Measurements from ENCODE around the gene TMC1. TPM values are rescaled to one million over a fixed set of nuclear protein-coding genes. Genes with fewer than 3 reads are reported as not detected.

The TMC1 gene
- total RNA-seq, 1 experiment from 2014 or later, result not detected

DNA sequence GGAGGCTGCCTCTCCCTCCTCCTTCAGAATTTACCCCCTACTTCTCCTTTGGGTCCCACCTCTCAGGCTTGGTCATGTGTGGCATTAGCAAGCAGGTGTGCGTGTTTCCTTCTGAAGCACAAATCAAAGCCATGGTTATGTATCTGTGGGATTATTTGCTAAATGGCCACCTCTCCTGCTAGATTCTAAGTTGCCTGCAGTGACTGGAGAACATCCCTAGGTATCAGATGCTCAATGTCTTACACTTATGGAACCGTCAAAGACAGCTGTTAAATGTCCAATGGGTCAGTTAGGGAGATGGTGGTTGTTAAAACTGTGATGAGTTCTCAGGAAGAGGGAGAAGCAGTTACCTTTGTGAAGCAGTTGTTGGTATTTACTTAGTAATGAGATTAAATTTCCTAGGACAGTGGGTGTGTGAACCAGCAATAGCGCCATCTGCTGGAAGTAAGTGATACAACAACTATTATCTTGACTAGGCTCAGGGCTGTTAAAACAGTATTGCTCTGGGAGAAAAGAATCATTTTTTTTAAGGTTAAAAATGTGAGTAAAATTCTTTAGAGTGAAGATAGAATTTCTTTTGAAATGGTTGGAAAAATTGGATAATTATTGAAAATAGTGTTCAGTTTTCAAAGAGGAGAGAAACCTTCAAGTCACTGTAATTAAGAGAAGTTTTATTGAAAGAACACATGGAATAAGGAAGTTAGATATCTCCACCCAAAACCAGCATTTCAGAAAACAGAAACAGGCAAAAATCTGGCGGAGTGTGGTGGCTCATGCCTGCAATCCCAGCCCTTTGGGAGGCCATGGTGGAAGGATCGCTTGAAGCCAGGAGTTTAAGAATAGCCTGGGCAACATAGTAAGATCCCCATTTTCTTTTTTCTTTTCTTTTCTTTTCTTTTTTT is 71.3 kb downstream of the TMC1 start:
- intact Hi-C loops (cut with micrococcal nuclease), result loop anchor here (1.0 to 10.0 kb wide), 7 partner anchors 150 to 554 kb away; partner anchors contain the start of gene ZFAND5
- ChIA-PET CTCF (interaction anchor here (0.5 to 3.4 kb wide), 55 partner anchors 9 to 567 kb away, joined by 3 to 61 read pairs (median 4); partner anchors contain the start of gene ZFAND5), POLR2A (interaction anchor here (0.6 to 4.2 kb wide), 6 partner anchors 68 to 311 kb away, joined by 3 to 34 read pairs (median 4); partner anchors contain the start of gene ZFAND5)
- DNase-seq (ENCODE audit: unreplicated experiment), result peak; percentile 66
- Mint-ChIP-seq H3K27me3 (ENCODE audit: insufficient read depth, unreplicated experiment) (no peaks in the 10 kb centered on the region), H3K27ac (ENCODE audit: low read depth, unreplicated experiment) (no peak overlapping the region), H3K9me3 (ENCODE audit: unreplicated experiment) (no peaks in the 10 kb centered on the region), H3K4me3 (ENCODE audit: unreplicated experiment) (no peak overlapping the region), H3K4me1 (ENCODE audit: insufficient read depth, unreplicated experiment) (peaks cover 15% of the 10 kb centered on the region), H3K36me3 (ENCODE audit: insufficient read depth, unreplicated experiment) (peaks cover 5% of the 10 kb centered on the region)
- peak; percentile 64 for TF ChIP-seq CTCF (IDR thresholded peaks at IDR 0.05; ENCODE audit: unreplicated experiment)
- no TSS peak for BruUV-seq (replicated peaks)

DNA sequence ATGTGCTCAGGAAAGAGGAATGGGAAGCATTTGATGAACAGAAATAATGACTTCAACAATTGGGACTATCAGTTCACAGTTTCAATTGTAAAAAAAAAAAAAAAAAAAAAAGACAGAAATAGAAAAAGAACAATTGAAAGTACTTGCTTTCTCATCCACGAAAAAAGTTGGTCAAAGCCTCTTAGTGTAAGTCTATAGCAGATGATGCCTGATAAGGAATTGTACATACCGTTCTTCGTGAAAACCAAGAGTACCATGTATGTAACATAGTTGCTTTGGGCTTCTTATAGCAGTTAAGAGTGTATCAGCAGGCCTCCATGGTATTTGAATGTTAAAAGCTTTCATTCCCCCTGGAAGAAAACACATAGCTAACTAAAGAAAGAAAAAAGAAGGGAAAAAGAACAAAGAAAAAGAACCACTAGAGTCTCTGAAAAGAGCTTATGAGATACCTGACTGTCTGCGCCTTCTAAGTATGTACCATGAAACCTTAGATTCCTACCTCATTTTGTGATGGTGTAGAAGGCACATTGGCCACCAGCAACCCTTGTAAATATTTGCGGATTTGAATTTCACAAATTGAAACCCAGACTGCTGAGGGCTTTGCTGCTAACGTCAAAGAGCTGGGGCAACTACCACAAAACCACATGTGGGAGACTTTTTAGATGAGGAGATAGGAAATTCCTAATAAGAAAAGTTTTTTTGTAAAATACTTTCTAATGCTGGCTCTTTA is 75.2 kb downstream of the TMC1 start:
- CTCF ChIA-PET, result interaction anchor here (0.6 to 7.8 kb wide), 4 partner anchors 187 to 316 kb away, joined by 3 to 61 read pairs (median 9); no protein-coding TSS in a partner anchor
- intact Hi-C loops (cut with micrococcal nuclease), result loop anchor here (10.0 kb wide), 1 partner anchor 158 kb away; no protein-coding TSS in a partner anchor
- Mint-ChIP-seq H3K27ac (ENCODE audit: low read depth, unreplicated experiment) (no peak overlapping the region), H3K9me3 (ENCODE audit: unreplicated experiment) (no peaks in the 10 kb centered on the region), H3K4me1 (ENCODE audit: insufficient read depth, unreplicated experiment) (peaks cover 6% of the 10 kb centered on the region), H3K27me3 (ENCODE audit: insufficient read depth, unreplicated experiment) (no peaks in the 10 kb centered on the region), H3K4me3 (ENCODE audit: unreplicated experiment) (no peak overlapping the region), H3K36me3 (ENCODE audit: insufficient read depth, unreplicated experiment) (peaks cover 5% of the 10 kb centered on the region)
- POLR2A ChIA-PET, result no interaction called here
- TF ChIP-seq CTCF (IDR thresholded peaks at IDR 0.05; ENCODE audit: unreplicated experiment), result no peak
- no peak for DNase-seq (ENCODE audit: unreplicated experiment)
- BruUV-seq (replicated peaks), result no TSS peak

GRCh38 chr9:72597181-72597517 is 75.7 kb downstream of the TMC1 start:
- Mint-ChIP-seq H3K27me3 (ENCODE audit: insufficient read depth, unreplicated experiment) (no peaks in the 10 kb centered on the region), H3K27ac (ENCODE audit: low read depth, unreplicated experiment) (no peak overlapping the region), H3K9me3 (ENCODE audit: unreplicated experiment) (no peaks in the 10 kb centered on the region), H3K4me3 (ENCODE audit: unreplicated experiment) (no peak overlapping the region), H3K36me3 (ENCODE audit: insufficient read depth, unreplicated experiment) (peaks cover 4% of the 10 kb centered on the region), H3K4me1 (ENCODE audit: insufficient read depth, unreplicated experiment) (peaks cover 6% of the 10 kb centered on the region)
- intact Hi-C loops (cut with micrococcal nuclease), result loop anchor here (10.0 kb wide), 1 partner anchor 158 kb away; no protein-coding TSS in a partner anchor
- no peak for DNase-seq (ENCODE audit: unreplicated experiment)
- ChIA-PET CTCF (interaction anchor here (0.6 to 7.8 kb wide), 4 partner anchors 188 to 316 kb away, joined by 3 to 61 read pairs (median 9); no protein-coding TSS in a partner anchor), POLR2A (no interaction called here)
- BruUV-seq (replicated peaks), result no TSS peak
- no peak for TF ChIP-seq CTCF (IDR thresholded peaks at IDR 0.05; ENCODE audit: unreplicated experiment)

DNA sequence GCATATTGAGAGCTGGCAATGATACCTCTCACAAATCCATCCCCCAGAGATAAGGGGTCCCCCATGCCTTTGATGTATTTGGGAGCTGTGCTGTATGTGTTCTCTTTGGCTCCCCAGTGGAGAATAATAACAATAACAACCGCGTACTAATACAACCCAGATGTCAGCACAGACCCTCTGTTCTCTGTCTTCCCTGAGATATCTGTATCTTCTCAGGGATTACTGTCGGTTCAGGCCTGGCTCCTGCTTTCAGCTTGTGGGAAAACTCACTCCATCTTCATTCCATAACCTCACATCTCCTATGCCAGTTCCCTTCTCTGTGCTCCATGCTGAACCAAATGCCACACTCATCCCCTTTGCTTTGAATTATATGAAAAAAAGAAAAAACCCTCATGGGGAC is 76.2 kb downstream of the TMC1 start:
- CTCF ChIA-PET, result interaction anchor here (1.0 to 7.8 kb wide), 3 partner anchors 225 to 317 kb away, joined by 3 to 61 read pairs (median 15); no protein-coding TSS in a partner anchor
- Mint-ChIP-seq H3K27me3 (ENCODE audit: insufficient read depth, unreplicated experiment) (no peaks in the 10 kb centered on the region), H3K36me3 (ENCODE audit: insufficient read depth, unreplicated experiment) (no peaks in the 10 kb centered on the region), H3K4me3 (ENCODE audit: unreplicated experiment) (no peak overlapping the region), H3K9me3 (ENCODE audit: unreplicated experiment) (no peaks in the 10 kb centered on the region), H3K27ac (ENCODE audit: low read depth, unreplicated experiment) (no peak overlapping the region), H3K4me1 (ENCODE audit: insufficient read depth, unreplicated experiment) (peaks cover 2% of the 10 kb centered on the region)
- TF ChIP-seq CTCF (IDR thresholded peaks at IDR 0.05; ENCODE audit: unreplicated experiment), result no peak
- BruUV-seq (replicated peaks), result no TSS peak
- DNase-seq (ENCODE audit: unreplicated experiment), result no peak
- intact Hi-C loops (cut with micrococcal nuclease), result loop anchor here (10.0 kb wide), 1 partner anchor 157 kb away; no protein-coding TSS in a partner anchor
- POLR2A ChIA-PET, result no interaction called here
